Stimulated activated naive CD8-positive, alpha-beta T cell treated with anti-CD3 and anti-CD28 coated beads, Interleukin-15, Interleukin-2, amounts not matched to agents 100 ng/mL and 50 ng/mL, for 24 hours (primary cell): ENCODE data around the gene DCAKD.
"Not testable (repeated sequence)": the region's sequence is repeated elsewhere in the genome, so short reads cannot be mapped to it uniquely, and the experiment has no call there.

Experiments used
- H3K27ac Mint-ChIP-seq: one replicate; pipeline ENCODE4 v1.8.0; 2021; ENCODE audit warnings: mild to moderate bottlenecking, mixed read lengths
- H3K27me3 Mint-ChIP-seq: one replicate; pipeline ENCODE4 v1.8.0; 2021; ENCODE audit warnings: mixed read lengths
- H3K36me3 Mint-ChIP-seq: one replicate; pipeline ENCODE4 v1.8.0; 2021; ENCODE audit warnings: low read depth, mixed read lengths
- H3K4me1 Mint-ChIP-seq: one replicate; pipeline ENCODE4 v1.8.0; 2021; ENCODE audit warnings: low read depth, mixed read lengths
- H3K4me3 Mint-ChIP-seq: one replicate; pipeline ENCODE4 v1.8.0; 2021; ENCODE audit warnings: mild to moderate bottlenecking, mixed read lengths
- H3K9me3 Mint-ChIP-seq: one replicate; pipeline ENCODE4 v1.8.0; 2021; ENCODE audit warnings: mixed read lengths

DCAKD gene

GRCh38 chr17:45081047-45081703 lies 29.7 kb upstream of the DCAKD start:
- H3K27me3 Mint-ChIP-seq: no peaks in the 10 kb centered on the region
- peaks cover 21% of the 10 kb centered on the region for H3K4me1 Mint-ChIP-seq
- H3K27ac Mint-ChIP-seq: no peak overlapping the region
- no peaks in the 10 kb centered on the region for H3K9me3 Mint-ChIP-seq
- peaks cover 41% of the 10 kb centered on the region for H3K36me3 Mint-ChIP-seq
- no peak overlapping the region for H3K4me3 Mint-ChIP-seq

- Mint-ChIP-seq H3K9me3 (no peaks in the 10 kb centered on the region), H3K36me3 (peaks cover 37% of the 10 kb centered on the region), H3K27ac (peak overlapping the region; percentile 52), H3K4me3 (no peak overlapping the region), H3K4me1 (peaks cover 33% of the 10 kb centered on the region), H3K27me3 (no peaks in the 10 kb centered on the region)
Measured at GRCh38 chr17:45077643-45078042, 26.2 kb upstream of the DCAKD start.

GRCh38 chr17:45073414-45074070 lies 22.1 kb upstream of the DCAKD start:
- peaks cover 43% of the 10 kb centered on the region for H3K36me3 Mint-ChIP-seq
- no peaks in the 10 kb centered on the region for H3K9me3 Mint-ChIP-seq
- H3K4me3 Mint-ChIP-seq: no peak overlapping the region
- H3K27ac Mint-ChIP-seq: peak overlapping the region; percentile 47
- H3K27me3 Mint-ChIP-seq: no peaks in the 10 kb centered on the region
- peaks cover 33% of the 10 kb centered on the region for H3K4me1 Mint-ChIP-seq

GRCh38 chr17:45070809-45071208 lies 19.4 kb upstream of the DCAKD start:
- Mint-ChIP-seq H3K27me3 (no peaks in the 10 kb centered on the region), H3K36me3 (peaks cover 47% of the 10 kb centered on the region), H3K9me3 (no peaks in the 10 kb centered on the region), H3K4me1 (peaks cover 20% of the 10 kb centered on the region), H3K27ac (no peak overlapping the region), H3K4me3 (no peak overlapping the region)

GRCh38 chr17:45070001-45070400 lies 18.6 kb upstream of the DCAKD start:
- H3K9me3 Mint-ChIP-seq: no peaks in the 10 kb centered on the region
- peaks cover 19% of the 10 kb centered on the region for H3K4me1 Mint-ChIP-seq
- H3K36me3 Mint-ChIP-seq: peaks cover 49% of the 10 kb centered on the region
- H3K27me3 Mint-ChIP-seq: no peaks in the 10 kb centered on the region
- H3K4me3 Mint-ChIP-seq: no peak overlapping the region
- no peak overlapping the region for H3K27ac Mint-ChIP-seq

- H3K36me3 Mint-ChIP-seq: peaks cover 50% of the 10 kb centered on the region
- no peak overlapping the region for H3K27ac Mint-ChIP-seq
- H3K4me3 Mint-ChIP-seq: no peak overlapping the region
- H3K9me3 Mint-ChIP-seq: no peaks in the 10 kb centered on the region
- peaks cover 37% of the 10 kb centered on the region for H3K4me1 Mint-ChIP-seq
- no peaks in the 10 kb centered on the region for H3K27me3 Mint-ChIP-seq
Measured at GRCh38 chr17:45067637-45068036, 16.2 kb upstream of the DCAKD start.

- H3K27ac Mint-ChIP-seq: peak overlapping the region; percentile 92
- H3K9me3 Mint-ChIP-seq: no peaks in the 10 kb centered on the region
- peaks cover 61% of the 10 kb centered on the region for H3K4me1 Mint-ChIP-seq
- peak overlapping the region; percentile 98 for H3K4me3 Mint-ChIP-seq
- H3K36me3 Mint-ChIP-seq: peaks cover 45% of the 10 kb centered on the region
- no peaks in the 10 kb centered on the region for H3K27me3 Mint-ChIP-seq
Measured at GRCh38 chr17:45063198-45063597, 11.8 kb upstream of the DCAKD start.

- Mint-ChIP-seq H3K4me1 (peaks cover 49% of the 10 kb centered on the region), H3K36me3 (peaks cover 31% of the 10 kb centered on the region)
Measured at GRCh38 chr17:45061606-45062205, 10.3 kb upstream of the DCAKD start.

GRCh38 chr17:45060797-45061605 lies 9.6 kb upstream of the DCAKD start, which contains the start of gene NMT1:
Gene NMT1, plus strand, starts transcription at chr17:45061317. Its CDS starts 13 bp downstream, at chr17:45061330.
- no peaks in the 10 kb centered on the region for H3K9me3 Mint-ChIP-seq

More at GRCh38 chr17:45061606-45062205, 10.3 kb upstream of the DCAKD start:
- H3K4me3 Mint-ChIP-seq: peak overlapping the region; percentile 98
- H3K27me3 Mint-ChIP-seq: no peaks in the 10 kb centered on the region
- H3K9me3 Mint-ChIP-seq: no peaks in the 10 kb centered on the region
- H3K27ac Mint-ChIP-seq: peak overlapping the region; percentile 100

GRCh38 chr17:45060382-45060796 lies 9.0 kb upstream of the DCAKD start:
- H3K9me3 Mint-ChIP-seq: no peaks in the 10 kb centered on the region
- H3K27ac Mint-ChIP-seq: peak overlapping the region; percentile 100
- H3K27me3 Mint-ChIP-seq: no peaks in the 10 kb centered on the region
- peaks cover 35% of the 10 kb centered on the region for H3K36me3 Mint-ChIP-seq
- peaks cover 57% of the 10 kb centered on the region for H3K4me1 Mint-ChIP-seq
- H3K4me3 Mint-ChIP-seq: peak overlapping the region; percentile 98

More at GRCh38 chr17:45060797-45061605, 9.6 kb upstream of the DCAKD start, which contains the start of gene NMT1:
- Mint-ChIP-seq H3K4me3 (peak within 1 kb of the TSS; percentile 98), H3K36me3 (peaks cover 31% of the 10 kb centered on the region), H3K27me3 (no peaks in the 10 kb centered on the region), H3K4me1 (peaks cover 51% of the 10 kb centered on the region), H3K27ac (peak within 1 kb of the TSS; percentile 100)

- Mint-ChIP-seq H3K9me3 (no peaks in the 10 kb centered on the region), H3K4me1 (peaks cover 57% of the 10 kb centered on the region), H3K36me3 (peaks cover 22% of the 10 kb centered on the region), H3K27me3 (no peaks in the 10 kb centered on the region), H3K27ac (peak overlapping the region; percentile 89), H3K4me3 (peak overlapping the region; percentile 85)
Measured at GRCh38 chr17:45052052-45052772, 780 bp upstream of the DCAKD start.

GRCh38 chr17:45051720-45052051 lies 254 bp upstream of the DCAKD start:
- H3K9me3 Mint-ChIP-seq, H3K27me3 Mint-ChIP-seq, H3K27ac Mint-ChIP-seq: not testable (repeated sequence)
- Mint-ChIP-seq H3K4me1 (peaks cover 62% of the 10 kb centered on the region), H3K4me3 (peak overlapping the region; percentile 92), H3K36me3 (peaks cover 23% of the 10 kb centered on the region)

- peak overlapping the region; percentile 96 for H3K27ac Mint-ChIP-seq
- H3K9me3 Mint-ChIP-seq: no peaks in the 10 kb centered on the region
- peak overlapping the region; percentile 92 for H3K4me3 Mint-ChIP-seq
- peaks cover 63% of the 10 kb centered on the region for H3K4me1 Mint-ChIP-seq
- H3K36me3 Mint-ChIP-seq: peaks cover 24% of the 10 kb centered on the region
- H3K27me3 Mint-ChIP-seq: no peaks in the 10 kb centered on the region
Measured at GRCh38 chr17:45050481-45051059, 862 bp downstream of the DCAKD start.
